SU-DHL-6 (cell line): ENCODE data around the gene CD300E.

Source experiments
- EZH2phosphoT487 ChIP-seq: fragments of 200-600 bp; sonication (generic), shearing (Covaris generic); conservative IDR thresholded peaks from 2 replicates; pipeline ENCODE4 v1.6.1; 2018; ENCODE audit warnings: mild to moderate bottlenecking, antibody characterized with exemption, low read length, moderate library complexity, mixed read lengths
- TF ChIP-seq, protein P1 (sequence below): fragments of 200-600 bp; sonication (generic); IDR thresholded peaks from one replicate; pipeline ENCODE4 v1.5.1; 2017; ENCODE audit warnings: antibody characterized with exemption, mild to moderate bottlenecking, low read length, moderate library complexity; ENCODE audit not compliant: insufficient read depth, poor library complexity, severe bottlenecking

DNA sequence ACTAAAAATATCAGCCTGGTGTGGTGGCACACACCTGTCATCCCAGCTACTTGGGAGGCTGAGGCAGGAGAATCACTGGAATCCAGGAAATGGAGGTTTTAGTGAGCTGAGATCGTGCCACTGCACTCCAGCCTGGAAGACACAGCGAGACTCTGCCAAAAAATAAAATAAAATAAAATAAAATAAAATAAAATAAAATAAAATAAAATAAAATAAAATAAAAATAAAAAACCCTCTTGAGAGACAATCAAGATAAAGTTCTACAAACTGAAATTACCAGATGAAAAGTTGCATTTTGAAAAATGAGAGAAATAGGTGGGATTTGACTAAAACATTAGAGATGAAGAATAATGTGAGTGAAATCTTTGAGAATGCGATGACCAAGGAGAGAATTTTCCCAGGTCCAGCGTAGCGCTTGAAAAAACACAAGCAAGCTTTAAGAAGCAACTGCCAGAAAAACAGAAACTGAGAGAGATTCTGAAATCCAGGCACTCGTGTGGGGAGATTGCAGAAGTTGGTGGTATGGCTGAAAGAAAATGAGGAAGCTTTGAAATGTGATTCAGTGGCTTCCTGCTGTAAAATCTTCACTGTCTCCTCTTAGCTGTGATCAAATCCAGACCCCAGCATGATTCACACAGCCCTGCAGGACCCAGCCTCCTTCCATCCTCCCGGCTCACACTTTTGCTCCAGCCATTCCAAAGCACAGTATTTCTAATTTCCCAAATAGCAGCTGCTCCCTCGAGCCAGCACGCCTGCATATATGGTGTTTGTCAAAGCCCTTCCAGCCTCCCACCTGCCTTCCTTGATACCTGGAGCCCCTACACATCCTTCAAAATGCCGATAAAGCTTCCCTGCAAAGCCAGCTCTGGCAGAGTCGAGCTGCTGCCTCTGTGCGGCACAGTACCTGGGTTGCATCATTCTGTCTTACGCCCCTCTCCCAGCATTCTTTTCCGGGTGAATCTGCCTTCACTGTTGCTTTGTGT lies 8.2 kb upstream of the CD300E start:
- TF ChIP-seq, protein P1, sequence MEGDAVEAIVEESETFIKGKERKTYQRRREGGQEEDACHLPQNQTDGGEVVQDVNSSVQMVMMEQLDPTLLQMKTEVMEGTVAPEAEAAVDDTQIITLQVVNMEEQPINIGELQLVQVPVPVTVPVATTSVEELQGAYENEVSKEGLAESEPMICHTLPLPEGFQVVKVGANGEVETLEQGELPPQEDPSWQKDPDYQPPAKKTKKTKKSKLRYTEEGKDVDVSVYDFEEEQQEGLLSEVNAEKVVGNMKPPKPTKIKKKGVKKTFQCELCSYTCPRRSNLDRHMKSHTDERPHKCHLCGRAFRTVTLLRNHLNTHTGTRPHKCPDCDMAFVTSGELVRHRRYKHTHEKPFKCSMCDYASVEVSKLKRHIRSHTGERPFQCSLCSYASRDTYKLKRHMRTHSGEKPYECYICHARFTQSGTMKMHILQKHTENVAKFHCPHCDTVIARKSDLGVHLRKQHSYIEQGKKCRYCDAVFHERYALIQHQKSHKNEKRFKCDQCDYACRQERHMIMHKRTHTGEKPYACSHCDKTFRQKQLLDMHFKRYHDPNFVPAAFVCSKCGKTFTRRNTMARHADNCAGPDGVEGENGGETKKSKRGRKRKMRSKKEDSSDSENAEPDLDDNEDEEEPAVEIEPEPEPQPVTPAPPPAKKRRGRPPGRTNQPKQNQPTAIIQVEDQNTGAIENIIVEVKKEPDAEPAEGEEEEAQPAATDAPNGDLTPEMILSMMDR: no peak
- no peak for TF ChIP-seq EZH2phosphoT487
